Activated T-helper 1 cell treated with anti-CD3 and anti-CD28 coated beads, Interleukin-12 subunit alpha, Interleukin-12 subunit beta, Interleukin-2, Interleukin-4 antibody, amounts not matched to agents 30 ng/mL and 10 ng/mL and 1 ng/mL, durations not matched to agents 14 hours and 24 hours and 36 hours (primary cell): ENCODE results near the gene RAB7B. TPM values are rescaled to one million over a fixed set of nuclear protein-coding genes. Genes with fewer than 3 reads are reported as not detected.

Experiments
- DNase-seq: peaks from one replicate; pipeline ENCODE4 v3.0.0; 2021; ENCODE audit warnings: low spot score
- H3K27ac Mint-ChIP-seq: one replicate; pipeline ENCODE4 v1.8.0; 2021; ENCODE audit warnings: mild to moderate bottlenecking, mixed read lengths
- H3K27me3 Mint-ChIP-seq: one replicate; pipeline ENCODE4 v1.8.0; 2022; ENCODE audit warnings: mild to moderate bottlenecking, moderate library complexity, mixed read lengths; ENCODE audit not compliant: insufficient read depth
- H3K36me3 Mint-ChIP-seq: one replicate; pipeline ENCODE4 v1.8.0; 2021; ENCODE audit warnings: low read depth, mixed read lengths
- H3K4me1 Mint-ChIP-seq: one replicate; pipeline ENCODE4 v1.8.0; 2021; ENCODE audit warnings: low read depth, mixed read lengths
- H3K4me3 Mint-ChIP-seq: one replicate; pipeline ENCODE4 v1.8.0; 2021; ENCODE audit warnings: mild to moderate bottlenecking, moderate library complexity, mixed read lengths
- H3K9me3 Mint-ChIP-seq: one replicate; pipeline ENCODE4 v1.8.0; 2021; ENCODE audit warnings: mixed read lengths
- intact Hi-C: fragments of 100-400 bp; cut with micrococcal nuclease; formaldehyde crosslinking; loops from one replicate; pipeline ENCODE4 v1.15.1; 2024
- total RNA-seq: library from RNA; stranded (reverse); gene quantifications from 2 replicates; pipeline ENCODE4 v1.2.3, GENCODE V29; 2022

The RAB7B gene
- total RNA-seq, 1 donor from 2014 or later: not detected

DNA sequence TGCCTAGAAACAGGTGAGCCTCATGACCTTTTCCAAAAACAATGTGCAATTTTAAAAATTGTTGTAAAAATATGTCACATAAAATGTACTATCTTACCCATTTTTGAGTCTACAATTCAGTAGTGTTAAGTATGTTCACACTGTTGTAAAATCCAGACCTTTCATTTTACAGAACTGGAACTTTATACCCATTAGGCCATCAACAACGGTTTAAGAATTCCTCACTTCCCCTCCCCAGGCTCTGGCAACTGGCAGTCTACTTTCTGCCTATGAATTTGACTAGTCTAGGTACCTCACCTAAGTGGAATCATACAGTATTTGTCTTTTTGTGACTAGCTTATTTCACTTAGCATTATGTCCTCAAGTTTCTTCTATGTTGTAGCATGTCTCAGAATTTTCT, 11.9 kb upstream of the RAB7B start:
- Mint-ChIP-seq H3K27me3 (peaks cover 19% of the 10 kb centered on the region), H3K27ac (no peak overlapping the region), H3K9me3 (no peaks in the 10 kb centered on the region), H3K4me3 (no peak overlapping the region), H3K4me1 (peaks cover 36% of the 10 kb centered on the region), H3K36me3 (no peaks in the 10 kb centered on the region)
- intact Hi-C loops: no loop called here
- no peak for DNase-seq

GRCh38 chr1:206014601-206015000, 11.4 kb upstream of the RAB7B start:
- H3K27me3 Mint-ChIP-seq: peaks cover 19% of the 10 kb centered on the region
- no peaks in the 10 kb centered on the region for H3K9me3 Mint-ChIP-seq
- H3K36me3 Mint-ChIP-seq: no peaks in the 10 kb centered on the region
- peaks cover 36% of the 10 kb centered on the region for H3K4me1 Mint-ChIP-seq
- intact Hi-C loops: no loop called here
- H3K27ac Mint-ChIP-seq: no peak overlapping the region
- DNase-seq: no peak
- H3K4me3 Mint-ChIP-seq: no peak overlapping the region

- no peaks in the 10 kb centered on the region for H3K9me3 Mint-ChIP-seq
- H3K27ac Mint-ChIP-seq: no peak overlapping the region
- no peak for DNase-seq
- no peaks in the 10 kb centered on the region for H3K36me3 Mint-ChIP-seq
- H3K4me3 Mint-ChIP-seq: no peak overlapping the region
- H3K4me1 Mint-ChIP-seq: peaks cover 36% of the 10 kb centered on the region
- intact Hi-C loops: no loop called here
- H3K27me3 Mint-ChIP-seq: peaks cover 16% of the 10 kb centered on the region
These were observed 10.0 kb upstream of the RAB7B start for GRCh38 chr1:206013026-206013795.

DNA sequence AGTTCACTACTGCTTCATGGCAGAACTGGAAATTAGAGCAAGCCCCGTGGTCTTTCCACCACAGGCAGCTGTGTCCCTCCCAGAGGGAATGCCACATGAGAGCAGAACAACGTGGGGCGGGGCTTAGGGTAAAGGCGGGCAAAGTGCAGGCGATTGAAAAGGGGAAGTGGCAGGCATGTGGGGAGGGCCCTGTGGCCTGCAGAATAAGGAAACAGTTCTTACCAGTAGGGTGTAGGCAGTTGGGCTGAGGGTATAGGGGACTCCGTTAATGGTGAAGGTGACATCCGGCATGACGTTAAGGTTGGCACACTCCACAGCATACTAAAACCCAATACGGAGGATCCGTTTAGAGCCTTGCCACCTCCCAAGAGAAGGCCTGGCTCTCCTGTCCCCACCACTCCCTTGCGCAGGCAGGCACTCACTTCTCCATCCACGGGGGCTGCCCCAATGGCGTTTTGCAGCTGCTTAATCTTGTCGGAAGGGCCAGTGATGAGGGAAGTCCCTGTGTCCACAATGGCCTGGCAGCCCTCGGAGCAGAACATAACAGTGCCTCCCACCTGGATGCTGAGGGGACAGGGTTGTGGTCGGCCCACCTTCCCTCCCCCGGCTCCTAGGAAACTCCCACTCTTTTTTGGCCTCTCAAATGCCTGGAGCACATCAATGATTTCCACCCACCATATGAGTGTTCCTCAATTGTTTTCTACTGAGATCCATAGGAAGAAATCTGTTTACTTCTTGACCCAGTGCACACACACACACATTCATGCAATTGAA, 9.1 kb upstream of the RAB7B start:
- Mint-ChIP-seq H3K4me1 (peaks cover 36% of the 10 kb centered on the region), H3K36me3 (no peaks in the 10 kb centered on the region), H3K27ac (no peak overlapping the region), H3K4me3 (peak overlapping the region; percentile 27), H3K27me3 (peaks cover 9% of the 10 kb centered on the region), H3K9me3 (no peaks in the 10 kb centered on the region)
- no peak for DNase-seq
- intact Hi-C loops: no loop called here

DNA sequence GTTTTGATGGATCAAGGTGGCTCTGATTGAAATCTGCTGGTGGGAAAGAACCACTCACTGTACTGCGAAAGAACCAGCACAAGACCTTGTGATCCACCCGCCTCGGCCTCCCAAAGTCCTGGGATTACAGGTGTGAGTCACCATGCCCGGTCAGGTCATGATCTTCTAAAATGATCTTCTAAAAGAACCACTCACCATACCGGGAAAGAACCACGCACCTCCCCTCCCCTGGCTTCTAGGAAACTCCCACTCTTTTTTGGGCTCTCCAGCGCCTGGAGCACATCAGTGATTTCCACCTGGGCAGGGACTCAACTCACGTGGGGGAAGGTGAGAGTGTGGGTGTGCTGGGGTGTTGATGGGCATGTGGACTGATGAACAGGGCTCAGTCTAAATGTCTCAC, 7.9 kb upstream of the RAB7B start:
- no peak for DNase-seq
- Mint-ChIP-seq H3K36me3 (no peaks in the 10 kb centered on the region), H3K4me3 (no peak overlapping the region), H3K27ac (no peak overlapping the region), H3K27me3 (peaks cover 7% of the 10 kb centered on the region), H3K9me3 (no peaks in the 10 kb centered on the region), H3K4me1 (peaks cover 36% of the 10 kb centered on the region)
- intact Hi-C loops: no loop called here

GRCh38 chr1:206010060-206010459, 6.9 kb upstream of the RAB7B start:
- H3K27me3 Mint-ChIP-seq: peaks cover 7% of the 10 kb centered on the region
- H3K4me1 Mint-ChIP-seq: peaks cover 36% of the 10 kb centered on the region
- intact Hi-C loops: no loop called here
- no peak overlapping the region for H3K4me3 Mint-ChIP-seq
- H3K9me3 Mint-ChIP-seq: no peaks in the 10 kb centered on the region
- no peak for DNase-seq
- no peak overlapping the region for H3K27ac Mint-ChIP-seq
- H3K36me3 Mint-ChIP-seq: no peaks in the 10 kb centered on the region

DNA sequence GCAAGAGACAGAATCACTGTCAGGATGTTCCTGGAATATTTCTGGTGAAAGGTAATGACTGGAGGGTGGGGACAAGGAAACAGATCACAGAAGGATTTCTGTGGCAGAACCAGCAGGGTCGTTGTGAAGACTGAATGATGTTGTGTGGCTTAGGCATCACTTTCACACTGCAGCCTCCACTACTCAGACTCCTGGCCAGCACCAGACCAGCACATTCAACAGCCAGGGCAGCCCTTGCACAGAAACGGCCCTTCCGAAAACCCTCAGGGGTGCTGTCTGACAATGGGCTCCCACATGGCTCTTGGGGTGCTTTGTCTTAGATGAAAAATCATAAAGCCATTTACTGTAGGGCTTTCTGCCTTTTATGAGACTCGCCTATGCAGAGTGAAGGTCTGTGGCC, 3.8 kb upstream of the RAB7B start:
- H3K27me3 Mint-ChIP-seq: peaks cover 7% of the 10 kb centered on the region
- intact Hi-C loops: no loop called here
- DNase-seq: no peak
- no peak overlapping the region for H3K4me3 Mint-ChIP-seq
- no peak overlapping the region for H3K27ac Mint-ChIP-seq
- H3K9me3 Mint-ChIP-seq: no peaks in the 10 kb centered on the region
- no peaks in the 10 kb centered on the region for H3K36me3 Mint-ChIP-seq
- H3K4me1 Mint-ChIP-seq: peaks cover 37% of the 10 kb centered on the region

DNA sequence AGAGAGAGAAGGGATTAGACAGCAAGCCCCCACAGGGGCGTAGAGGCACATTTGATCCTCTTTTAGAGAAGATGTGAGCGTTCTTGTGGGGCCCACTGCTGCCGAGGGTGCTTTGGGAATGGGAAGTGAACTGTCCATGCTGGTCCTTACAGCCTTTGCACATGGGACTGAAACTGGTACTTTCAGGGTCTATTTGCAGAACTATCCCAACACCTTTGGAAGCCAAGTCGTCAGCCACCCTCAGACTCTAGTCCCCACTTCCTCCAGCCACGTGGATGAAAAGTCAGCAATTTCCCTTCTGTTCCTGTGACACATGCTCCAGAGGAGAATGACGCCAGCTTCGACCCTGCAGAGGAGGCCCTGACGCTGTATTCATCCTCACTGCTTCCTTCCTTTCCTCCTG, 2.6 kb upstream of the RAB7B start:
- DNase-seq: no peak

GRCh38 chr1:206005234-206005633, 2.0 kb upstream of the RAB7B start:
- intact Hi-C loops: no loop called here
- H3K4me3 Mint-ChIP-seq: no peak overlapping the region
- H3K9me3 Mint-ChIP-seq: no peaks in the 10 kb centered on the region
- H3K4me1 Mint-ChIP-seq: peaks cover 35% of the 10 kb centered on the region
- H3K36me3 Mint-ChIP-seq: no peaks in the 10 kb centered on the region
- H3K27me3 Mint-ChIP-seq: peaks cover 3% of the 10 kb centered on the region
- DNase-seq: no peak
- no peak overlapping the region for H3K27ac Mint-ChIP-seq

More for the DNA sequence above, 2.6 kb upstream of the RAB7B start:
- Mint-ChIP-seq H3K27me3 (peaks cover 6% of the 10 kb centered on the region), H3K4me3 (no peak overlapping the region), H3K9me3 (no peaks in the 10 kb centered on the region), H3K36me3 (no peaks in the 10 kb centered on the region), H3K4me1 (peaks cover 37% of the 10 kb centered on the region), H3K27ac (no peak overlapping the region)
- intact Hi-C loops: no loop called here

DNA sequence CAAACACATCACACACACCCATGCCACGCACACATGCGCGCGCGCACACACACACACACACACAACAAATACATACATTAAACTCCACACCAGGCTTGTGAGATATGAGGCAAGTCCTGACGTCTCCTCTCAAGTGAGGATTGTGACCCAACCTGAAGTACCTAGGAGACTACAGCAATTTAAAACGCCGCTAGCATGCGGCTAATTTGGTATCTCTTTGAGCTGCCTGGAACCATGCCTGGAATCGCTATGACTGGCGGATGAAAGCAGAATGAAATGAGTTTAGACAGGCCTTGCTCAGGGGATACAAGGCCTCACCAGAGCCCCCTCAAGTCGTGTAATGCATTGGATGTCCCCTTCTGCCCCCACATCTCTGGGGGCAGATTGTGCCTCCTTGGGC, 1.6 kb upstream of the RAB7B start:
- Mint-ChIP-seq H3K4me1 (peaks cover 35% of the 10 kb centered on the region), H3K27me3 (peaks cover 3% of the 10 kb centered on the region), H3K27ac (no peak overlapping the region), H3K9me3 (no peaks in the 10 kb centered on the region), H3K36me3 (no peaks in the 10 kb centered on the region), H3K4me3 (no peak overlapping the region)
- no peak for DNase-seq
- intact Hi-C loops: loop anchor here (5.0 kb wide), 1 partner anchor 47 kb away; the partner anchor contains the start of gene RHEX

- intact Hi-C loops: loop anchor here (5.0 kb wide), 1 partner anchor 48 kb away; the partner anchor contains the start of gene RHEX
- peaks cover 35% of the 10 kb centered on the region for H3K4me1 Mint-ChIP-seq
- no peak for DNase-seq
- no peaks in the 10 kb centered on the region for H3K27me3 Mint-ChIP-seq
- peak overlapping the region; percentile 0 for H3K27ac Mint-ChIP-seq
- no peak overlapping the region for H3K4me3 Mint-ChIP-seq
- H3K9me3 Mint-ChIP-seq: no peaks in the 10 kb centered on the region
- H3K36me3 Mint-ChIP-seq: no peaks in the 10 kb centered on the region
These were observed 932 bp upstream of the RAB7B start for GRCh38 chr1:206003854-206004800.

GRCh38 chr1:206002160-206002559, 1.0 kb downstream of the RAB7B start:
- no peak overlapping the region for H3K4me3 Mint-ChIP-seq
- no peaks in the 10 kb centered on the region for H3K36me3 Mint-ChIP-seq
- H3K27me3 Mint-ChIP-seq: no peaks in the 10 kb centered on the region
- DNase-seq: no peak
- H3K9me3 Mint-ChIP-seq: no peaks in the 10 kb centered on the region
- no peak overlapping the region for H3K27ac Mint-ChIP-seq
- peaks cover 35% of the 10 kb centered on the region for H3K4me1 Mint-ChIP-seq
- intact Hi-C loops: loop anchor here (5.0 kb wide), 1 partner anchor 50 kb away; the partner anchor contains the start of gene RHEX
